ENCODE data around the gene HIRIP3. TPM values are rescaled to one million over a fixed set of nuclear protein-coding genes. Genes with fewer than 3 reads are reported as not detected.
"Not testable (repeated sequence)": the region's sequence is repeated elsewhere in the genome, so short reads cannot be mapped to it uniquely, and the experiment has no call there.

The HIRIP3 gene
- total and polyA plus RNA-seq, 2 donors: 14.8 to 19.9 TPM

GRCh38 chr16:29961127-29961478 lies 34.3 kb downstream of the HIRIP3 start:
- H3K4me1 ChIP-seq (ENCODE audit: control insufficient read depth in 2 of 2, insufficient read depth in 2 of 2, low read length in 2 of 2): peaks cover 12 to 18% of the 10 kb centered on the region in 2 donors
- WGBS: 77% methylated on average over 10 of the region's 10 CpGs
- H3K9me3 ChIP-seq (ENCODE audit: control insufficient read depth in 2 of 2, insufficient read depth in 1 of 2, low read length in 1 of 2): no peaks in the 10 kb centered on the region
- H3K27ac ChIP-seq (ENCODE audit: low read depth in 1 of 2, low read length in 1 of 2): peak overlapping the region; percentile 53 to 81
- DNase-seq (ENCODE audit: low read depth in 6 of 9, low spot score in 9 of 9): no peak
- peak overlapping the region; percentile 48 to 70 for H3K4me3 ChIP-seq (ENCODE audit: low read length in 2 of 2)
- no peaks in the 10 kb centered on the region for H3K27me3 ChIP-seq (ENCODE audit: control insufficient read depth in 2 of 2, insufficient read depth in 1 of 2, low read length in 1 of 2)
- peaks cover 2 to 4% of the 10 kb centered on the region in 2 donors for H3K36me3 ChIP-seq (ENCODE audit: control insufficient read depth in 2 of 2, insufficient read depth in 2 of 2, low read length in 1 of 2)

DNA sequence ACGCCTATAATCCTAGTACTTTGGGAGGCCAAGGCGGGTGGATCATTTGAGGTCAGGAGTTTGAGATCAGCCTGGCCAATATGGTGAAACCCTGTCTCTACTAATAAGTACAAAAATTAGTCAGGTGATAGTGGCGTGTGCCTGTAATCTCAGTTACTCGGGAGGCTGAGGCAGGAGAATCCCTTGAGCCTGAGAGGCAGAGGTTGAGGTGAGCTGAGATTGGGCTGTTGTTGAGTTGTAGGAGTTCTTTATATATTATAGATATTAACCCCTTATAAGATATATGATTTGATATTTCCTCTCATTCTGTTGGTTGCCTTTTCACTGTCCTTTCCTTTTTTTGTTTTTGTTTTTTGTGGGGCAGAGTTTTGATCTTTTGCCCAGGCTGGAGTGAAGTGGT lies 35.6 kb downstream of the HIRIP3 start:
- H3K4me3 ChIP-seq (ENCODE audit: low read length in 2 of 2); H3K9me3 ChIP-seq (ENCODE audit: control insufficient read depth in 2 of 2, insufficient read depth in 1 of 2, low read length in 1 of 2); DNase-seq (ENCODE audit: low read depth in 6 of 9, low spot score in 9 of 9); H3K36me3 ChIP-seq (ENCODE audit: control insufficient read depth in 2 of 2, insufficient read depth in 2 of 2, low read length in 1 of 2); H3K27me3 ChIP-seq (ENCODE audit: control insufficient read depth in 2 of 2, insufficient read depth in 1 of 2, low read length in 1 of 2); H3K27ac ChIP-seq (ENCODE audit: low read depth in 1 of 2, low read length in 1 of 2): not testable (repeated sequence)
- peaks cover 12 to 18% of the 10 kb centered on the region in 2 donors for H3K4me1 ChIP-seq (ENCODE audit: control insufficient read depth in 2 of 2, insufficient read depth in 2 of 2, low read length in 2 of 2)
- 95% methylated on average over 4 of the region's 4 CpGs for WGBS

DNA sequence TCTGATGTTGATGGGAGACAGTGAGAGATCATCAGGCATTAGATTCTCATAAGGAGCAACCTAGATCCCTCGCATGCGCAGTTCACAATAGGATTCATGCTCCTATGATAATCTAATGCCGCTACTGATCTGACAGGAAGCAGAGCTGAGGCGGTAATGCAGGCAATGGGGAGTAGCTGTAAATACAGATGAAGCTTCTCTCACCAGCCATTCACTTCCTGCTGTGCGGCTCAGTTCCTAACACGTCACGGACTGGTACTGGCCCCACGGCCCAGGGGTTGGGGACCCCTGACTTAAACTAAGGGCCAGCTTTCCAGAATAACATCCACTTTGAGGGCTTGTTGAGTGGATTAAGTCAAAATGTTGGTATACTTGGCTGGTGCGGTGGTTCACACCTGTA lies 36.1 kb downstream of the HIRIP3 start:
- peak in 1 of 9 donors; percentile 12 for DNase-seq (ENCODE audit: low read depth in 6 of 9, low spot score in 9 of 9)
- WGBS: 90% methylated on average over 9 of the region's 9 CpGs
- H3K4me3 ChIP-seq (ENCODE audit: low read length in 2 of 2): no peak overlapping the region

DNA sequence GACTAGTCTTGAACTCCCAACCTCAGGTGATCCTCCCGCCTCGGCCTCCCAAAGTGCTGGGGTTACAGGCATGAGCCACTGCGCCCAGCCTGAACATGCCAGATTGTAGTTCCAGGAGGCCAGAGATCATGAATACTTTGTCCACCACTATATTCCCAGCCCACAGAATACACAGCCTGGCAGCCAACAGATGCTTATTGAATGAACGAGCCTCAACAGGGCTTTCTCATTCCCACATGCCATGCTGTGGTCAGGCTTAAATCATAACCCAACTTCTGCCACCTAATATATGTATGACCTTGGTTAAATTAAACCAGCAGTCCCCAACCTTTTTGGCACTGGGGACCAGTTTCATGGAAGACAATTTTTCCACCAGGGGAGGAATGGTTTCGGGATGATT lies 36.7 kb downstream of the HIRIP3 start:
- WGBS: 97% methylated on average over 5 of the region's 5 CpGs
- Histone ChIP-seq H3K4me3 (ENCODE audit: low read length in 2 of 2) (no peak overlapping the region), H3K36me3 (ENCODE audit: control insufficient read depth in 2 of 2, insufficient read depth in 2 of 2, low read length in 1 of 2) (no peaks in the 10 kb centered on the region), H3K27me3 (ENCODE audit: control insufficient read depth in 2 of 2, insufficient read depth in 1 of 2, low read length in 1 of 2) (no peaks in the 10 kb centered on the region), H3K9me3 (ENCODE audit: control insufficient read depth in 2 of 2, insufficient read depth in 1 of 2, low read length in 1 of 2) (no peaks in the 10 kb centered on the region), H3K27ac (ENCODE audit: low read depth in 1 of 2, low read length in 1 of 2) (no peak overlapping the region), H3K4me1 (ENCODE audit: control insufficient read depth in 2 of 2, insufficient read depth in 2 of 2, low read length in 2 of 2) (peaks cover 12 to 18% of the 10 kb centered on the region in 2 donors)
- no peak for DNase-seq (ENCODE audit: low read depth in 6 of 9, low spot score in 9 of 9)

More for the DNA sequence above, 36.1 kb downstream of the HIRIP3 start:
- Histone ChIP-seq H3K27ac (ENCODE audit: low read depth in 1 of 2, low read length in 1 of 2) (no peak overlapping the region), H3K27me3 (ENCODE audit: control insufficient read depth in 2 of 2, insufficient read depth in 1 of 2, low read length in 1 of 2) (no peaks in the 10 kb centered on the region), H3K9me3 (ENCODE audit: control insufficient read depth in 2 of 2, insufficient read depth in 1 of 2, low read length in 1 of 2) (no peaks in the 10 kb centered on the region), H3K36me3 (ENCODE audit: control insufficient read depth in 2 of 2, insufficient read depth in 2 of 2, low read length in 1 of 2) (no peaks in the 10 kb centered on the region), H3K4me1 (ENCODE audit: control insufficient read depth in 2 of 2, insufficient read depth in 2 of 2, low read length in 2 of 2) (peaks cover 12 to 18% of the 10 kb centered on the region in 2 donors)

DNA sequence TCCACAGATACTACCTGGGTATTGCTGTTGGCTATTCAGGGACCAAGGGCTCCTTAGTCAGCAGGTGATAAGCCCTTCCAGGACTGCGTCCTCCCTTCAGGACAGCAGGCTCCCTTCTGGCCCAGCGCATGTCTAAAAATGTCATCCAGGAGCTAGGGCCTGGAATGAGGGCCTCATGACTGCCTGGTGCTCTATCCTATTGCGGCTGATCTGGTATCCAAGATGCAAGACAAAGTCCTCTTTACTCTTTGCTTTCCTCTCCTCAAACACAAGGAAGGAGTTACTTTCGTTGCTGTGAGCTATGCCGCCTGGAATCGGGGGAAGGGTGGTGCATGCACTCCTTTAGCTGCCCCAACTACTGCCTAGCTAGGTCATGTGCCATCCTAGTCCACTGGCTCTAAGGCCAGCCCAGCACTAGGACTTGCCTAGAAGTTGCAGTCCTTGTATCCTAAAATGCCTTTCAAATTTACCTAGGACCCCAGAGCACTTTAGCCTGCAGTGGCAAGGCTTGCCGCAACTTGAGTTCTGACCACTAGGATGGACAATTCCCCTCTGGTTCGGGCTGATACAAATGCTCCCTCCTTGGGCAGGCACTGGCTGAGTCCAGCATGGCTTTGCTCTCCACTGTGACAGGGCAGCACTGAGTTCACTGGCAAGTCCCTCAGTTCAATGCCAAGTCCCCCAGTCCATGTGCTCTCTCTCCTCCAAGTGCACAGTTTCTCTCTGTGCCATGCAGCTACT lies 43.6 kb downstream of the HIRIP3 start:
- Histone ChIP-seq H3K36me3 (ENCODE audit: control insufficient read depth in 2 of 2, insufficient read depth in 2 of 2, low read length in 1 of 2) (no peaks in the 10 kb centered on the region), H3K4me3 (ENCODE audit: low read length in 2 of 2) (no peak overlapping the region), H3K4me1 (ENCODE audit: control insufficient read depth in 2 of 2, insufficient read depth in 2 of 2, low read length in 2 of 2) (no peaks in the 10 kb centered on the region), H3K9me3 (ENCODE audit: control insufficient read depth in 2 of 2, insufficient read depth in 1 of 2, low read length in 1 of 2) (no peaks in the 10 kb centered on the region), H3K27ac (ENCODE audit: low read depth in 1 of 2, low read length in 1 of 2) (no peak overlapping the region), H3K27me3 (ENCODE audit: control insufficient read depth in 2 of 2, insufficient read depth in 1 of 2, low read length in 1 of 2) (no peaks in the 10 kb centered on the region)
- WGBS: 97% methylated on average over 8 of the region's 8 CpGs
- no peak for DNase-seq (ENCODE audit: low read depth in 6 of 9, low spot score in 9 of 9)

- H3K27me3 ChIP-seq (ENCODE audit: control insufficient read depth in 2 of 2, insufficient read depth in 1 of 2, low read length in 1 of 2): no peaks in the 10 kb centered on the region
- no peaks in the 10 kb centered on the region for H3K4me1 ChIP-seq (ENCODE audit: control insufficient read depth in 2 of 2, insufficient read depth in 2 of 2, low read length in 2 of 2)
- no peak overlapping the region for H3K27ac ChIP-seq (ENCODE audit: low read depth in 1 of 2, low read length in 1 of 2)
- no peaks in the 10 kb centered on the region for H3K9me3 ChIP-seq (ENCODE audit: control insufficient read depth in 2 of 2, insufficient read depth in 1 of 2, low read length in 1 of 2)
- DNase-seq (ENCODE audit: low read depth in 6 of 9, low spot score in 9 of 9): no peak
- over 99% methylated on average over 4 of the region's 4 CpGs for WGBS
- no peak overlapping the region for H3K4me3 ChIP-seq (ENCODE audit: low read length in 2 of 2)
- H3K36me3 ChIP-seq (ENCODE audit: control insufficient read depth in 2 of 2, insufficient read depth in 2 of 2, low read length in 1 of 2): no peaks in the 10 kb centered on the region
Observed at GRCh38 chr16:29950806-29951461, 44.5 kb downstream of the HIRIP3 start.

DNA sequence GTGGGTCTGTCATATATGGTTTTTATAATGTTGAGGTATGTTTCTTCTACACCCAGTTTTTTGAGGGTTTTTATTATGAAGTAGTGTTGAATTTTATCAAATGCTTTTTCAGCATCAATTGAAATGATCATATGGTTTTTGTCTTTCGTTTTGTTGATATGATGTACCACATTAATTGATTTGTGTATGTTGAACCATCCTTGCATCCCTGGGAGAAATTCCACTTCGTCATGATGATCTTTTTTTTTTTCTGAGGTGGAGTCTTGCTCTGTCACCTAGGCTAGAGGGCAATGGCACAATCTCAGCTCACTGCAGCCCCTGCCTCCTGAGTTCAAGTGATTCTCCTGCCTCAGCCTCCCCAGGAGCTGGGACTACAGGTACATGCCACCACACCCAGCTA lies 47.5 kb downstream of the HIRIP3 start:
- H3K4me3 ChIP-seq (ENCODE audit: low read length in 2 of 2): no peak overlapping the region
- no peaks in the 10 kb centered on the region for H3K36me3 ChIP-seq (ENCODE audit: control insufficient read depth in 2 of 2, insufficient read depth in 2 of 2, low read length in 1 of 2)
- DNase-seq (ENCODE audit: low read depth in 6 of 9, low spot score in 9 of 9): no peak
- H3K27ac ChIP-seq (ENCODE audit: low read depth in 1 of 2, low read length in 1 of 2): no peak overlapping the region
- no peaks in the 10 kb centered on the region for H3K27me3 ChIP-seq (ENCODE audit: control insufficient read depth in 2 of 2, insufficient read depth in 1 of 2, low read length in 1 of 2)
- peaks cover 0 to 6% of the 10 kb centered on the region in 2 donors for H3K4me1 ChIP-seq (ENCODE audit: control insufficient read depth in 2 of 2, insufficient read depth in 2 of 2, low read length in 2 of 2)
- H3K9me3 ChIP-seq (ENCODE audit: control insufficient read depth in 2 of 2, insufficient read depth in 1 of 2, low read length in 1 of 2): no peaks in the 10 kb centered on the region
- 96% methylated on average over 2 of the region's 2 CpGs for WGBS

DNA sequence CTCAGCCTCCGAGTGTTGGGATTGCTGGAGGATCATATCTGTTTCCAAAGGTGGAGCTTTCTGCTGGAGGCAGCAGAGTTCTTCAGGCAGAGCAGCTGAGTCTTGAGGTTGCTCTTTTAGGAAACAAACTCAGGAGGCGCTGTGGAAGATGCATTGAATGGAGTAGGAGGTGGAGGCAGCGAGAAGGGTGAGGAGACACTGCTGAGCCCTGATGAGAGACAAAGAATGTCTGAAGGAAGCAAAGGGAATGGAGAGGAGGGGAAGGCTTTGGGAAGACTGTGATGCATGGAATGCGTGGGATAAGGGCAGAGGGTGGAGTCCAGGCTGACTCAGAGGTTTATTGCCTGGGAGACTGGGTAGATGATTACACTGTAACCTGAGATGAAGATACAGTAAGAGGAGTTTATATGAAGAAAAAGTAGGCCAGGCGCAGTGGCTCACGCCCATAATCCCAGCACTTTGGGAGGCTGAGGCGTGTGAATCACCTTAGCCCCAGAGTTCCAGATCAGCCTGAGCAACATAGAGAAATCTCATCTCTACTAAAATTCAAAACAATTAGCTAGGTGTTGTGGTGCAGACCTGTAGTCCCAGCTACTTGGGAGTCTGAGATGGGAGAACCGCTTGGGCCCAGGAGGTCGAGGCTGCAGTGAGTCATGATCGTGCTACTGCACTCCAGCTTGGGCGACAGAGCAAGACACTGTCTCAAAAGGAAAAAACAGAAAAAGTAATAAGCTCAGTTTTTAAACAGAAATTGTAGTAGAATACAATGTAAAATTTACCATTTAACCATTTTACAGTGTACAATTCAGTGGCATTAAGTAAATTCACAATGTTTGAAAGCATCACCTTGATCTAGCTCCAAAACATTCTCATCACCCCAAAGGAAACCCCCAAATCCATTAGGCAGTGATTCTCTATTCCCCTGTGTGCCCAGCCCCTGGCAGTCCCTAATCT lies 51.3 kb downstream of the HIRIP3 start:
- 96% methylated on average over 11 of the region's 11 CpGs for WGBS
- Histone ChIP-seq H3K36me3 (ENCODE audit: control insufficient read depth in 2 of 2, insufficient read depth in 2 of 2, low read length in 1 of 2) (no peaks in the 10 kb centered on the region), H3K27ac (ENCODE audit: low read depth in 1 of 2, low read length in 1 of 2) (no peak overlapping the region), H3K27me3 (ENCODE audit: control insufficient read depth in 2 of 2, insufficient read depth in 1 of 2, low read length in 1 of 2) (peaks cover 0 to 4% of the 10 kb centered on the region in 2 donors), H3K9me3 (ENCODE audit: control insufficient read depth in 2 of 2, insufficient read depth in 1 of 2, low read length in 1 of 2) (no peaks in the 10 kb centered on the region), H3K4me1 (ENCODE audit: control insufficient read depth in 2 of 2, insufficient read depth in 2 of 2, low read length in 2 of 2) (peaks cover 0 to 6% of the 10 kb centered on the region in 2 donors), H3K4me3 (ENCODE audit: low read length in 2 of 2) (no peak overlapping the region)
- DNase-seq (ENCODE audit: low read depth in 6 of 9, low spot score in 9 of 9): no peak

All from thymus (tissue), 11 donors.